CD4-positive, alpha-beta T cell treated with Interleukin-15 for 4 hours (primary cell): ENCODE data around the gene NFE2L1.
A peak's percentile ranks its signal among the peaks of the same experiment; 100 is the strongest.
"Not testable (repeated sequence)": the region's sequence is repeated elsewhere in the genome, so short reads cannot be mapped to it uniquely, and the experiment has no call there.

Source experiments
- DNase-seq: peaks from one replicate; pipeline ENCODE4 v3.0.0-alpha.2; 2020; ENCODE audit warnings: low spot score

NFE2L1 gene

GRCh38 chr17:48047741-48048383 is at the start of gene NFE2L1:
NFE2L1 (plus strand) TSS chr17:48048359; CDS start chr17:48051119, 2,760 bp downstream.
- DNase-seq = peak; percentile 99

GRCh38 chr17:47999582-47999981 is 48.6 kb upstream of the NFE2L1 start:
- DNase-seq = no peak

GRCh38 chr17:48001197-48001596 is 47.0 kb upstream of the NFE2L1 start:
- DNase-seq = no peak

- DNase-seq = not testable (repeated sequence)
Measured at GRCh38 chr17:48001657-48002056, 46.5 kb upstream of the NFE2L1 start.

GRCh38 chr17:48002266-48002915 is 45.8 kb upstream of the NFE2L1 start:
- DNase-seq = no peak

GRCh38 chr17:48002916-48003416 is 45.2 kb upstream of the NFE2L1 start:
- DNase-seq = no peak

GRCh38 chr17:48003417-48004151 is 44.6 kb upstream of the NFE2L1 start:
- no peak for DNase-seq

GRCh38 chr17:48004983-48005382 is 43.2 kb upstream of the NFE2L1 start:
- no peak for DNase-seq

GRCh38 chr17:48006936-48007709 is 41.0 kb upstream of the NFE2L1 start:
- DNase-seq = no peak

- no peak for DNase-seq
Measured at GRCh38 chr17:48010193-48010592, 38.0 kb upstream of the NFE2L1 start.

- DNase-seq = peak; percentile 58
Measured at GRCh38 chr17:48011405-48012150, 36.6 kb upstream of the NFE2L1 start.

- peak; percentile 66 for DNase-seq
Measured at GRCh38 chr17:48012151-48012520, 36.0 kb upstream of the NFE2L1 start.

GRCh38 chr17:48012654-48013053 is 35.5 kb upstream of the NFE2L1 start:
- DNase-seq = no peak

GRCh38 chr17:48013876-48014594 is 34.1 kb upstream of the NFE2L1 start:
- no peak for DNase-seq

GRCh38 chr17:48014595-48015111 is 33.5 kb upstream of the NFE2L1 start:
- no peak for DNase-seq

- no peak for DNase-seq
Measured at GRCh38 chr17:48016112-48016511, 32.0 kb upstream of the NFE2L1 start.

GRCh38 chr17:48017817-48018158 is 30.4 kb upstream of the NFE2L1 start:
- DNase-seq = not testable (repeated sequence)

GRCh38 chr17:48021934-48022333 is 26.2 kb upstream of the NFE2L1 start:
- DNase-seq = no peak

GRCh38 chr17:48022901-48023300 is 25.3 kb upstream of the NFE2L1 start:
- no peak for DNase-seq

GRCh38 chr17:48023400-48024148 is 24.6 kb upstream of the NFE2L1 start:
- peak; percentile 38 for DNase-seq
